Choroid plexus epithelial cell (primary cell): ENCODE results near the gene TBC1D5.

ENCODE experiments used
- DNase-seq: peaks from one replicate; pipeline ENCODE4 v3.0.0-alpha.2; 2010; ENCODE audit warnings: low read depth
- H3K4me3 ChIP-seq: 2 replicates; pipeline ENCODE4 v1.5.1; 2011; ENCODE audit warnings: low read depth, mild to moderate bottlenecking, control low read depth, low read length, moderate library complexity
- TF ChIP-seq, protein P1 (sequence below): conservative IDR thresholded peaks from 2 replicates; pipeline ENCODE4 v1.5.1; 2011; ENCODE audit warnings: low read depth, mild to moderate bottlenecking, control low read depth, inconsistent platforms, low read length, moderate library complexity

TBC1D5 gene

DNA sequence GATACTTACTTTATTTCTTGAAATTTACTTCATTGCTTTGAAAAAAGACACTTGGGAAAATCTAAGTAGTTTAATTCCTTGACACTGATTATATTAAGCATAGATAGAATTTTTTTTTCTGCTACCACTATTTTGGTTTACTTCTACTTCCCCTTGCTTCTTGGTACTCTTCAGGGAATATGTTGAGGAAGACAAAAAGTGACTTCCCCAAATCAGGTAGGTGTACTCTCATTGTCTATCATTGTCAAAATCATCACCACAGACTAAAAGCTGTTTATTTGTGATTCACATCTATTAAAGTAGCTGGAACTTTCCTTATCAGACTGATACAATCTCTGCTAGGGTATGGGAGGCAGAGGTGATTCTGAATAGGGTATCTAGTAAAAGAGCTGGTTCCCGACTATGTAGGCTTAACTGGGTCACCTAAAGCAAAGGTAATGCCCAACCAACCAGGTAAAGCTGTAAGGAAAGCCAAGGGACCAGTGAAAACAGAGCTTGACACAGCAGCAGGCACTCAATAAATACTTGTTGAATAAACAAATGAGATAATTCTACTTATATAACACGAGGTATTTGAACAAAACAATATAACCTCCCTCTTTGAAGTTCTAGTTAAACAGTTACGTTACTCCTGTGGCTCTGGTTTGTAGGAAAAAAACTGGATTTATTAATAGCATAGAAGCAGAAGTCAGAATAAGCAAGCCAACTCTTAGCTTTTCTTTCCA lies 510.7 kb downstream of the TBC1D5 start:
- no peak for DNase-seq
- TF ChIP-seq, protein P1, sequence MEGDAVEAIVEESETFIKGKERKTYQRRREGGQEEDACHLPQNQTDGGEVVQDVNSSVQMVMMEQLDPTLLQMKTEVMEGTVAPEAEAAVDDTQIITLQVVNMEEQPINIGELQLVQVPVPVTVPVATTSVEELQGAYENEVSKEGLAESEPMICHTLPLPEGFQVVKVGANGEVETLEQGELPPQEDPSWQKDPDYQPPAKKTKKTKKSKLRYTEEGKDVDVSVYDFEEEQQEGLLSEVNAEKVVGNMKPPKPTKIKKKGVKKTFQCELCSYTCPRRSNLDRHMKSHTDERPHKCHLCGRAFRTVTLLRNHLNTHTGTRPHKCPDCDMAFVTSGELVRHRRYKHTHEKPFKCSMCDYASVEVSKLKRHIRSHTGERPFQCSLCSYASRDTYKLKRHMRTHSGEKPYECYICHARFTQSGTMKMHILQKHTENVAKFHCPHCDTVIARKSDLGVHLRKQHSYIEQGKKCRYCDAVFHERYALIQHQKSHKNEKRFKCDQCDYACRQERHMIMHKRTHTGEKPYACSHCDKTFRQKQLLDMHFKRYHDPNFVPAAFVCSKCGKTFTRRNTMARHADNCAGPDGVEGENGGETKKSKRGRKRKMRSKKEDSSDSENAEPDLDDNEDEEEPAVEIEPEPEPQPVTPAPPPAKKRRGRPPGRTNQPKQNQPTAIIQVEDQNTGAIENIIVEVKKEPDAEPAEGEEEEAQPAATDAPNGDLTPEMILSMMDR = no peak
- no peak overlapping the region for H3K4me3 ChIP-seq

DNA sequence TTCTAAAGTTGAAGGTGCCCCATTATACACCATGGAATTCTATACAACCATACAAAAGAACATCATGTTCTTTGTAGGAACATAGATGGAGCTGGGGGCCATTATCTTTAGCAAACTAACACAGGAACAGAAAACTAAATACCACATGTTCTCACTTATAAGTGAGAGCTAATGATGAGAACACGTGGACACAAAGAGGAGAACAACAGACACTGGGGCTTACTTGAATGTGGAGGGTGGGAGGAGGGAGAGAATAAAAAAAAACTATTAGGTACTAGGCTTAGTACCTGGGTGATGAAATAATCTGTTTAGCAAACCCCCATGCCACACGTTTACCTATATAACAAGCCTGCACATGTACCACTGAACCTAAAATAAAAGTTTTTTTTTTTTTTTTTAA lies 515.0 kb downstream of the TBC1D5 start:
- TF ChIP-seq, protein P1 = no peak
- H3K4me3 ChIP-seq = no peak overlapping the region
- DNase-seq = no peak

DNA sequence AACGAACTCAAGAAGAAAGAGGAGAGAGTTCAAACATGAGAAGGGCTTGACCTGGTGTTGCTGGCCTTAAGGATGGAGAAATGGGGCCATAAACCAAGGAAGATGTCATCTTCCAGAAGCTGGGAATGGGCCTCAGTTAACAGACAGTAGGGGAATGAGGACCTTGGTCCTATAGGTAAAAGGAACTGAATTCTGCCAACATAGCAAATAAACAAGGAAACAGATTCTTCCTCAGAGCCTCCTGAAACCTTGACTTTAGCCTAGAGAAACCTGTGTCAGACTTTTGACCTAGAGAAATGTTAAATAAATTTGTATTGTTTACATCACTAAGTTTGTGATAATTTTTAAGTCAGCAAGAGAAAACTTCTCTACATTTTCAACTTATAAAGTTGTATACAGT lies 520.9 kb downstream of the TBC1D5 start:
- TF ChIP-seq, protein P1 = no peak
- no peak for DNase-seq
- H3K4me3 ChIP-seq = no peak overlapping the region

DNA sequence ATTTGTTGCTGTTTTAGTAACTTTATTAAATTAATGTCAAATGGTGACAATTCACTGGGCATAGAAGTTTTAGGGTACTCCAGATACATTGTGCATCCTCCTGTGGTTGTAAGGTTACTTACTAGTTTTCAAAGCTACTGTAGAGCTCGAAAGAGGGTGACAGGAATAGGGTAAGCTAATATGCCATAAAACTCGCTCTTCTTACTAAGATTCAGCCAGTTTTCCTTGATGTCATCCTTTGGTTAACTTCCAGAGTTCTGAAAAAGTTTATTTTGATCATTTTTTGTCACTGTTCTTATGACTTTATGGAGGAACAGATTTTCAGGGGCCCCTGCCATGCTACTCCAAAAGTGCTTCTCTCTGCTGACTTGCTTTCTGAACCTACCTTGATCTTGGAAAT lies 522.8 kb downstream of the TBC1D5 start:
- TF ChIP-seq, protein P1 = no peak
- no peak overlapping the region for H3K4me3 ChIP-seq
- DNase-seq = no peak

DNA sequence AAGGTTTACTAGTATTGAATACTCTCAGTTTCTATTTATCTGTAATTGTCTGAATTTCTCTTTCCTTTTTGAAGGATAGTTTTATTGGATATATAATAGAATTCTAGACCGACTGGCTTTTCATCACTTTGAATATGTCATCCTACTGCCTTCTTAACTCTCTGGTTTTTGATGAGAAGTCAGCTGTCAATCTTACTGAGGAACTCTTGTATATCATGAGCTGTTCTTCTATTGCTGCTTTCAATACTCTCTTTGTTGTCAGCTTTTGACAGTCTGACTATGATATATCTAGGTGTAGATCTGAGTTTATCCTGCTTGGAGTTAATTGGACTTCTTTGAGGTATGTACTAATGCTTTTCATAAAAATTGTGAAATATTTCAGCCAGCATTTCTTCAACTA lies 523.8 kb downstream of the TBC1D5 start:
- TF ChIP-seq, protein P1 = no peak
- no peak for DNase-seq
- H3K4me3 ChIP-seq = no peak overlapping the region

DNA sequence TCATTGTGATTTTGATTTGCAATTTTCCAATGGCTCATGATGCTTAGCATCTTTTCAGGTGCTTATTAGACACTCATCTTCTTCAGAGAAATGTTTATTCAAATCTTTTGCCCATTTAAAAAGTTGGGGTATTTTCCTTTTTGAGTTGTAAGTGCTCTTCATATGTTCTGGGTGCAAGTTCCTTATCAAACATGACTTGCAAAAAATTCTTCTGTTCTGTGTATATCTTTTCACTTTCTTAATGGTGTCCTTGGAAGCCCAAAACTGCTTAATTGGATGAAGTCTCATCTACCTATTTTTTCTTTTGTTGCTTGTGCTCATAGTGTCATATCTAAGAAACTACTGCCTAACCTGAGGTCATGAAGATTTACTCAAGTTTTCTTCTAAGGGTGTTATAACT lies 524.8 kb downstream of the TBC1D5 start:
- TF ChIP-seq, protein P1 = no peak
- DNase-seq = no peak
- no peak overlapping the region for H3K4me3 ChIP-seq

DNA sequence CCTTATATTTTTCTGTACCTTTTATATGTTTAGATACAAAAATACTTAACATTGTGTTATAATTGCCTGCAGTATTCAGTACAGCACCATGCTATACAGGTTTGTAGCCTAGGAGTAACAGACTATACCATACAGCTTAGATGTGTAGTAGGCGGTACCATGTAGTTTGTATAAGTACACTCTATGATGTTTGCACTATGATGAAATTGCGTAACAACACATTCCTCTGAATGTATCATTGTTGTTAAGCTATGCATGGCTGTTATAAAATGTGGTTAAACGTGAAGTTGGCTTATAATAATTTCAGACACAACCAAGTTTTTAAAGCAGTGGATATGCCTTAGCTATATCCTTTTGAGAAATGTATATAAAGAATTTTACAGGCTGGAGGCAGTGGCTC lies 529.3 kb downstream of the TBC1D5 start:
- TF ChIP-seq, protein P1 = no peak
- peak; percentile 65 for DNase-seq
- H3K4me3 ChIP-seq = no peak overlapping the region
